Measurements from ENCODE around the gene AGBL1. TPM values are rescaled to one million over a fixed set of nuclear protein-coding genes. Genes with fewer than 3 reads are reported as not detected.

The AGBL1 gene
- total RNA-seq, 6 experiments from 2014 or later: not detected

DNA sequence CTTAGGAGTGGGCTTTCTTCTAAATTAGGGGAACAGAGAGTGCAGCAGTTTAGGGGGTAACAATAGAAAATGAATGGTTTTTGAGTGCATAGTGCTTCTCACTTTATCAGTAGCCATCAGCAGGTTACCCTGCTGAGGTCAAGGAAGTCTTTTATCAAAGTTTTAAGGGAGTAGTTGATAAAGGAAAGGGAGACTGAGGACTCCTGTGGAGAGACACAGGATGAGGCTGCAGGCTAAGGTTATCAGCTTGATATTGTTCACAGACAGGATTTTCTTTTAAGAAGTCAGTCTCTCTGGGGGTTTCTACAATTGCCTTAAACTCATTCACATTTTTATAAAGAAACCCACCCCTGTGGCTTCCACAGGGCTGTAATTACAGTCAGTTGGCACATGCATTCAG is 205.0 kb downstream of the AGBL1 start:
- TF ChIP-seq, protein P1, sequence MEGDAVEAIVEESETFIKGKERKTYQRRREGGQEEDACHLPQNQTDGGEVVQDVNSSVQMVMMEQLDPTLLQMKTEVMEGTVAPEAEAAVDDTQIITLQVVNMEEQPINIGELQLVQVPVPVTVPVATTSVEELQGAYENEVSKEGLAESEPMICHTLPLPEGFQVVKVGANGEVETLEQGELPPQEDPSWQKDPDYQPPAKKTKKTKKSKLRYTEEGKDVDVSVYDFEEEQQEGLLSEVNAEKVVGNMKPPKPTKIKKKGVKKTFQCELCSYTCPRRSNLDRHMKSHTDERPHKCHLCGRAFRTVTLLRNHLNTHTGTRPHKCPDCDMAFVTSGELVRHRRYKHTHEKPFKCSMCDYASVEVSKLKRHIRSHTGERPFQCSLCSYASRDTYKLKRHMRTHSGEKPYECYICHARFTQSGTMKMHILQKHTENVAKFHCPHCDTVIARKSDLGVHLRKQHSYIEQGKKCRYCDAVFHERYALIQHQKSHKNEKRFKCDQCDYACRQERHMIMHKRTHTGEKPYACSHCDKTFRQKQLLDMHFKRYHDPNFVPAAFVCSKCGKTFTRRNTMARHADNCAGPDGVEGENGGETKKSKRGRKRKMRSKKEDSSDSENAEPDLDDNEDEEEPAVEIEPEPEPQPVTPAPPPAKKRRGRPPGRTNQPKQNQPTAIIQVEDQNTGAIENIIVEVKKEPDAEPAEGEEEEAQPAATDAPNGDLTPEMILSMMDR (IDR thresholded peaks at IDR 0.05): no peak
- peaks cover 35% of the 10 kb centered on the region for H3K9me3 Mint-ChIP-seq
- H3K36me3 Mint-ChIP-seq (ENCODE audit: low read depth): no peaks in the 10 kb centered on the region
- H3K27me3 Mint-ChIP-seq (ENCODE audit: insufficient read depth): no peaks in the 10 kb centered on the region
- H3K4me1 Mint-ChIP-seq (ENCODE audit: low read depth): no peaks in the 10 kb centered on the region
- no peak overlapping the region for H3K4me3 Mint-ChIP-seq
- DNase-seq: no peak
- no peak overlapping the region for H3K27ac Mint-ChIP-seq

DNA sequence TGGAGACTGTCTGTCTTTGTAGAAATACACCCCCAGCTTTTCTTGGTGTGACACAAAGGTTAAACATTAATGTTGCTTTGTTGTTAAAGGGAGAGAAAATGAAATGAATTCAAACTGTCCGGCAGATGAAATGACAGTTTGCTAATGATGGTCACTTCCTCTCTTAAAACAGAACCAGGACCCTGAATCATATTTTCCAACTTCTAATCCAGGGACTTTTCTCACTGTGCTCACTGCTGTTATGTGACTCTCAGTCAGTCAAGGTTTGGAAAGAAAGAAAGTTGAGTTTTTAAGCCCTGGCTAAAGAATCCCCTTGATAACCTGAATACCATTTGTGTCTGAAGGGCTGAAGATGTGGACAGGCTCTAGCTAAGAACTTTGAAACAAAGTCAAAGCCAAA is 215.8 kb downstream of the AGBL1 start:
- Mint-ChIP-seq H3K27me3 (ENCODE audit: insufficient read depth) (no peaks in the 10 kb centered on the region; the same call in 1 of the 2 replicates), H3K27ac (no peak overlapping the region), H3K4me3 (no peak overlapping the region), H3K36me3 (ENCODE audit: low read depth) (peaks cover 5% of the 10 kb centered on the region; the same call in 1 of the 2 replicates), H3K9me3 (peaks cover 58% of the 10 kb centered on the region), H3K4me1 (ENCODE audit: low read depth) (no peaks in the 10 kb centered on the region)
- TF ChIP-seq, protein P1 (IDR thresholded peaks at IDR 0.05): no peak
- DNase-seq: no peak

- Mint-ChIP-seq H3K36me3 (ENCODE audit: low read depth) (peaks cover 5% of the 10 kb centered on the region; the same call in 1 of the 2 replicates), H3K27ac (no peak overlapping the region), H3K27me3 (ENCODE audit: insufficient read depth) (no peaks in the 10 kb centered on the region; the same call in 1 of the 2 replicates), H3K4me3 (no peak overlapping the region), H3K9me3 (peaks cover 52% of the 10 kb centered on the region), H3K4me1 (ENCODE audit: low read depth) (no peaks in the 10 kb centered on the region)
- no peak for DNase-seq
- TF ChIP-seq, protein P1 (IDR thresholded peaks at IDR 0.05): no peak
Observed at GRCh38 chr15:86296769-86297168, 217.1 kb downstream of the AGBL1 start.

DNA sequence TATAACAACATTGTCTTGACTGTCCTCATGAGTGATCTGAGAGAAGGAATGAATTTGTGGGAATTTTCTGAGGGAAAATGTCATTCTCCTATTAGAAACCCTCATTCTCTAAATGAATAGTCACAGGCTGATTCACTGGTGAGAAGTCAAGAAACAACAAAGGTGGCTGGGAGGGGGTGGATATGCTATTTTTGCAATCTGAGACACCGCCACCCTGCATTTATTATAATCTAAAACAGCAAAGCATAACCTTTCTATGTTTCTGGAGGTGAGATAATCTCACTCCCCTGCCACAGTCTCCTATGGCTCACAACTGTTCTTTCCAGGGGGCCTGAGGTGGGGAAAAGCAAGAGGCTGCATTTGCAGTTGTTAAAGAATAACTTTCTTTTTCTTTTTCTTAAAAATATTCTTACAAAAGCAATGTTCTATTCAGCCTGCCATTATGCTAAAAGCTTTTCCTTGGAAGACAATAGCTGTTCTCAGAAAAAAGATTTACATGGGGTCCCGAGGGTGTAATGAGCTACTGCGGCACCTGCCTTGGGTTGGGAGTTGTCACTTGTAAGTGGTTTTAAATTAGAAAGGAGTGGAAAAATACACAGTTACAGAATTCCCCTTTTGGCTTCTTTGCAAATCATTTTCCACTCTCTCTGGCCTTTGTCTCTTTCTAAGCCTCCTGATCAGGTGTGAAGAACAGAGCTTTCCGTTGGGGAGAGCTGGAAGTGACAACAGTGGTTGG is 220.9 kb downstream of the AGBL1 start:
- DNase-seq: no peak

DNA sequence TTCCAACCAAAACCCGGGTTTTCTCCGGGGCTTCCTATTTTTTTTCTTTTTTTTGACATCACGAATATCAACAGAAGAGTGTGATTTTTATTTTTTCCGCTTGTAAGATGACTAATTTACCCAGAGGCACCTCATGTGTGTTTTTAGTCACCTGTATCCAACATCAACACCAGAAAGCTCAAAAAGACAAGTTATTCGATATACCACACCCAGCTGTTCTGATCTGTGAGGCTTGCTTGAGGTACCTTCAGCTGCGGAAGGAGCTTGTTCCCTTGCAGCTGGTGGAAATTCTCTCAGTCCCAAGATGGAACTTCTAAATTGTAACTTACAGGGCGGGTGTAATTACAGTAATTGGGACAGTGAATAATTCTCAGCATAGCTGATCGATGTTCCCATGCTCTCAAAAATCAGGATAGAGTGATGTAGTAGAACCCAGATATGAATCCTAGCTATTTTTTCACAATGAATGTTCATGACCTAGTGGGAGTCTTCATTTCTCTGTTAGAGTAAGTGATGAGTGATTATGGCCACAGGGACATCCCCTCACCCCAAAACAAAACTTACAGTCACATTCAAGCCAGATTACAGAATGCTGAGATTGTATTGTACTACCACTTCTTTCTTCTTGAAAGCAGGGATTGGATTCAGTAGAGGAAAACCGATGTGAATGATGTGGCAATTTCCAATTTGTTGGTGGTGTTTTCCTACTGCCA is 232.1 kb downstream of the AGBL1 start:
- H3K9me3 Mint-ChIP-seq: peaks cover 41% of the 10 kb centered on the region

More for the DNA sequence above, 220.9 kb downstream of the AGBL1 start:
- TF ChIP-seq, protein P1 (IDR thresholded peaks at IDR 0.05): no peak
- H3K9me3 Mint-ChIP-seq: peaks cover 37% of the 10 kb centered on the region
- H3K4me3 Mint-ChIP-seq: no peak overlapping the region
- H3K27me3 Mint-ChIP-seq (ENCODE audit: insufficient read depth): no peaks in the 10 kb centered on the region
- no peaks in the 10 kb centered on the region for H3K4me1 Mint-ChIP-seq (ENCODE audit: low read depth)
- no peaks in the 10 kb centered on the region for H3K36me3 Mint-ChIP-seq (ENCODE audit: low read depth)
- no peak overlapping the region for H3K27ac Mint-ChIP-seq

More for the DNA sequence above, 232.1 kb downstream of the AGBL1 start:
- Mint-ChIP-seq H3K27ac (no peak overlapping the region), H3K4me3 (no peak overlapping the region), H3K4me1 (ENCODE audit: low read depth) (no peaks in the 10 kb centered on the region), H3K27me3 (ENCODE audit: insufficient read depth) (no peaks in the 10 kb centered on the region), H3K36me3 (ENCODE audit: low read depth) (no peaks in the 10 kb centered on the region)
- no peak for DNase-seq
- TF ChIP-seq, protein P1 (IDR thresholded peaks at IDR 0.05): no peak

Measured in HFFc6 (cell line).